Activated CD4-positive, alpha-beta T cell treated with anti-CD3 and anti-CD28 coated beads, Interleukin-2, amount 50 U/mL, for 16 hours (primary cell): ENCODE results near the gene IQSEC3.

ENCODE experiments used
- DNase-seq: peaks from one replicate; pipeline ENCODE4 v3.0.0-alpha.2; 2020

Gene IQSEC3

DNA sequence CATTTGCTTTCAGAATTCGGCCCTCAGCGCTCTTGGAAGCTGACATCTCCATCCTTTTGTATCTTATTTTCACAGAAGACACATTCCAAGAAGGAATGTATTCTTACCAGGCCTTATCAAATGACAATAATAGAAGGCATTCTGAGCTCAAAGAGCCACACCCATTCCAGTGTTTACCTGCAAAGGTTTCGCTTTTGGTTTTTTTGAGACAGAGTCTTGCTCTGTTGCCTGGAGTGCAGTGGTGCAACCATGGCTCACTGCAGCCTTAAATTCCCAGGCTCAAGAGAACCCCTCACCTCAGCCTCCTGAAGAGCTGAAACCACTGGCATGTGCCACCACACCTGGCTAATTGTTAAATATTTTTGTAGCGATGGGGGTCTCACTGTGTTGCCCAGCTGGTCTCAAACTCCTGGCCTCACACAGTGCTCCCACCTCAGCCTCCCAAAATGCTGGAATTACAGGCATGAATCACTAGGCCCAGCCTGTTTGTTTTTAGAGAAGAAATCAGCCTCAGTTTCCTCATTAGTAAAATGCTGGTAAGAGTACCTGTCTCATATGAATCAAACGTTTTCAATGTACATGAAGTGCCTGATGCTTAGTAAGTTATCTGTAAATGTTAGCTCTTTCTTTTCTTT lies 78.2 kb downstream of the IQSEC3 start:
- DNase-seq = no peak

DNA sequence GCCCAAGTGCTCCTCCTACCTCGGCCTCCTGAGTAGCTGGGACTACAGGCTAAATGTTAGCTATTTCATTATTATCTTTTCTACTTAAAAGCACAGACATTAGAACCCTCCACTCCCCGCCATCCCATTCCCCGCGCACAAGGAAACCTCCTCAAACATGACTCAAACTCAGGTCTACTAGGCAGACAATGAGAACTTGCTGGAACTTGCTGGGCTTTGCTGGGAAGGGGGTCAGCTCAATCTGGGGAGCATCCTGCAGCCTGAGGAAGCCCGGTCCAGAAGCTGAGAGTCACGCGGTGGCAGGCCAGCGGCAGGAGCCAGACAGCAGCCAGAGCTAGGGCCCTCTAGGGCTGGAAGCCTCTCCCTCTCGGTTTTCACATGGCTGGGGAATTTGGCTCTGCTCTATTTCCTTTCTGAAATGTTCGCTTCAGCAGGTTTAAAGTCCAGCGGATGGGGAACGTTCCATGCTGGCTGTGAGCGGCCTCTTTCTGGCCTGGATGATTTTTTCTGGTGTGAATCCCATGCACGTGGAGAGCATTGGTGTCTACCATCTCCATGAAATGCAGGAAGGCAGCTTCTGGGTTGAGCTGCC lies 78.9 kb downstream of the IQSEC3 start:
- DNase-seq = no peak

DNA sequence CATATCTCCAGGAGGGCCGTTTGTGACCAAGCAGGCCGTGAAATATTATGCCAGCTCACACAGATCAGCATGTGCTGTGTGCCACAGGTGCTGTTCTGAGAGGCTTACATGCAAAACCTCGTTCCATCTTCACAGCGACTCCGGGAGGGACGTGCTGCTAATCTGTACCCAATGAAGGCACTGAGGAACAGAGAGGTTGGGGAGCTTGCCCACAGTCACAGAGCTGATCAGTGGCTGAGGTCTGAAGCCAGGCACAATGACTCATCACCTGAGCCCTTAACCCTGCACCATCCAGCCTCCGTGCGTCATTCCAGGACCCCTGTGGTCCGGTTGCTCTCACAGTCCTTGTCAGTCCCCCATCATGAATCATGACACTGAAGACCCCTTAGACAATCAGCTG lies 80.7 kb downstream of the IQSEC3 start:
- no peak for DNase-seq

- no peak for DNase-seq
These were observed 82.3 kb downstream of the IQSEC3 start for GRCh38 chr12:148676-149416.

DNA sequence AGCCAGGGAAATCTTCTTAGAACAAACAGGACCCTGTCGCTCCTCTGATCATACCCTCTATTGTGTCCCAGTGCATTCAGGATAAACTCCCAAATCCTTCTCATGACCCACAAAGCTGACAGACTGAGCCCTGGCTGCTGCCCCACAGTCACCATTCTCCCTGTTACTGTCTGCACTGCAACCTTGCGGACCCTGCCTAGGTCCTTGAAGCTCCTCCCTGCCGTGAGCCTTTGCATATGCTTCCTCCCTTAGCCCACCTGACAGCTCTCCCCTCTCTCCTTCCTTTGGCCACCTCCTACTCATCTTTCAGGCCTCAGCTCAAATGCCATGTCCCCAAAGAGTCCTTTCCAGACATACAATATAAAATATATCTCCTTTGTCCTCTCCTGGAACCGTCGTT lies 85.0 kb downstream of the IQSEC3 start:
- no peak for DNase-seq

DNA sequence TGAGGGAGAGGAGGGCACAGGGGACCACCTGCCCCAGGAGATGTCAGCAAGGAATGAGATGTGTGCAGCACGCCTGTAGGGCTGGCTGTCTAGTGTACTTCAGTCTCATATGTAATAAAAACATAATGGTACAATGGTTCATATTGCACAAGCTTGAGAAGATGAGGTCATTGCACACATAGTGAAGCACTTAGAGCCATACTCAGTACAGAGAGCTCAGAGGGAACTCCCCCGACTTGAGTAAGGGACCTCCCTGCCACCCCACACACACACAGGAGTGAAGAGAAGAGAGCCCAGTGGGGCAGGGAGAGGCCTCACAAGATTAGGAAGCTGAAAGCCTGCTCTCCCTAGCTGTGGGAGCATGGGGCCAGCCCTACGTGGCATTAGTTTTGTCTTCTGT lies 85.9 kb downstream of the IQSEC3 start:
- no peak for DNase-seq

- DNase-seq = peak; percentile 71
These were observed 86.6 kb downstream of the IQSEC3 start for GRCh38 chr12:153080-153746.

- DNase-seq = no peak
These were observed 87.5 kb downstream of the IQSEC3 start for GRCh38 chr12:154058-154457.

DNA sequence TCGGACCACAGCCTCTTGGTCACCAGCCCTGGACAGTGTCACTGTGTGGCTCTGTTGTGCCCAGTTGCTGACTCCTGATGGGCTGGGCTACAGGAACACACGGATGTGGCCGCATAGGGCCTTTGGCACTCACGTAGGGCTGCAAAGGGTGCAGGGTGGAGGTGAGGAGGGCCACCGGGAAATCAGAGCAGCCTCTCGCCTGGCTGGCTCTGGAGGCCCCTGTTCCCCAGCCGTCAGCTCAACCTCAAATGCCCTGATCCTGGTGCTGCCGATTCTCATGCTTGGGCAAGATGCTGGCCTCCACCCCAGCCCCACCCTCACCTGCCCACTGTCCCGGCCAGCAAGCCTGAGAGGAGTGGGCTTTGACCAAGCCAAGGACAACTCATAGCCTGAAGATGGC lies 88.4 kb downstream of the IQSEC3 start:
- no peak for DNase-seq

DNA sequence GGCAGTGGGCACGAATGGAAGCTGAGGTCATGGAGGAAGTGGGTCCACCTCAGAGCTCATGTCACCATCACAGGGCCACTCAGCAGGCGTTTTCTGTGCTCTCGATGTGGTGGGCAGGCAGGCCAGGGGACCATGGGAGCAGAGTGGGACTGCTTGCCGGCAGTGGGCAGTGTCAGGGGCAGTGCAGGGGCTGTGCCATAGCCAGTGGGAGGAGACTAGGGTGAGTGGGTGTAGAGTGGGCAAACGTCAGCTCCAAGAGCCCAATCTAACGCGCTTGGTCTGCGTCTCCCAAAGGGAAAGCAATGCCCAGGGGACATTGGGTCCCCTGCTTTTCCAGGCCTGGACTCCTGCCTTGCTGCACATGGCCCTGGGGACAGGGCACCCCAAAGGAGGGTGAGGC lies 89.1 kb downstream of the IQSEC3 start:
- DNase-seq = no peak

DNA sequence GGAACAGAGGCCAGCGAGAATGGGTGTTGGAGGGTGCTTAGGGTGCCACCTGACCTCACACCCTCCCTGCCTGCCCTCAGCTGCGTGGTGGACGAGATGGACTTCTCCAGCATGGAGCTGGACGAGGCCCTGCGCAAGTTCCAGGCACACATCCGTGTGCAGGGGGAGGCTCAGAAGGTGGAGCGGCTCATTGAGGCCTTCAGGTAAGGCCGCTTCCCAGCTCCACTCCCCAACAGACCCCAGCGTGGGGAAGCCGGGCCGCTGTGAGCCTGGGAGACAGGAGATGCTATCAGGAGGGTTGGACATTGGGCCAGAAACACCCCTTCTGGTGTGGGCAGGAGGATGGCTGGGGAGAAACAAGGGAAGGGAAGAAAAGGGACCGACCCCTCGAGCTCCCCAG lies 90.4 kb downstream of the IQSEC3 start:
- DNase-seq = no peak

GRCh38 chr12:157644-158043 lies 91.1 kb downstream of the IQSEC3 start:
- no peak for DNase-seq

GRCh38 chr12:159156-159782 lies 92.7 kb downstream of the IQSEC3 start:
- no peak for DNase-seq

DNA sequence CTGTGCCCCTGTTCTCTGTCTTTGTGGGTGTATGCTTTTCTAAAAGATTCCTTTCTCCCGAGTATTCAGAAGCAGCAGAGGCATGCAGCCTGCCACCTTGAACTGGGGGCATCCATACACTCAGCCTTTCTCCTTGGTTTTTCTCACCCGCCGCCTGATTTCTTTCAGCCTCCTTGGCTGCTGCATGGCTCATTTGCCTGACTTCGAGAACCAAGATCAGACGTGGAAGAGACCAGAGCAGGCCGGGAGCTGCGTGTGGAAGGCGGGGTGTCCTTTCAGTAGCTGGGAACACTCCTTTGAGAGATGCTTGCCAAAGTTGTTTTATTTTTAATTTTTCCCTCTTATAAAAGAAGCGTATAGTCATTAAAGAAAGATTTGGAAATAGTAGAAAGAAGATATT lies 94.3 kb downstream of the IQSEC3 start:
- DNase-seq = no peak

DNA sequence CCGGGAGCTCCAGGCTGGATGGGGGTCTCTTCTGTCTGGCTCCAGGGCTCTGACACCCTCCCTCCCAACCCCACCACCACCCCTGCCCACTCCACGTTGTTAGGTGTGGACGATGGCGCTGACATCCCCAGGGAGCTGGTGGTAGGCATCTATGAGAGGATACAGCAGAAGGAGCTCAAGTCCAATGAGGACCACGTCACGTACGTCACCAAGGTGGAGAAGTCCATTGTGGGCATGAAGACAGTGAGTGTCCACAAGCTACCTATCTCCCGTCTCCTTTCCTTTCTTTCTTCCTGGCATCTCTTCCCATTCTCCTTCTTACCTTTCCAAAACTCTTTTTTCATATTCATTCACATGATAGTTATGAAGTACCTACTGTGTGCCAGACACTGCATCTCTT lies 95.3 kb downstream of the IQSEC3 start:
- no peak for DNase-seq

GRCh38 chr12:162467-163307 lies 96.1 kb downstream of the IQSEC3 start:
- no peak for DNase-seq

GRCh38 chr12:163406-163986 lies 96.9 kb downstream of the IQSEC3 start:
- no peak for DNase-seq

DNA sequence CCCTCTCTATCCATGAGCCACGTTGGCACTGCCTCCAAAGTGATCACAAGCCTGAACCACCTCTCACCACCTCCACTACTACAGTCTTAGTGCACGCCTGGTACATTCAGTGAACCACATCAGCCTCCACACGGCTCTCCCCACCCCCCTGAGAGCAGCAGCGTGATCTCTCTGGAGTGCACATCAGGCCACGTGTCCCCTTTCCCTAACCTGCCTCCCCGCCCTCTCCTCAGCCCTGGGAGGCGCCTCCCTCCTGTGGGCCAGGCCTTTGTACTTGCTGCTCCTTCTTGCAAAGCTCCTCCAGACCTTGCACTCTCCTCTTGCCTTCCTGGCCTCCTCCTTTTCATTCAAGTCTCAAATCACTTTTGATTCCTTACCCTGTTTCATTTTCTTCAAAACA lies 97.6 kb downstream of the IQSEC3 start:
- no peak for DNase-seq

GRCh38 chr12:165862-166368 lies 99.3 kb downstream of the IQSEC3 start:
- no peak for DNase-seq

- DNase-seq = no peak
These were observed 100.0 kb downstream of the IQSEC3 start for GRCh38 chr12:166425-167075.

DNA sequence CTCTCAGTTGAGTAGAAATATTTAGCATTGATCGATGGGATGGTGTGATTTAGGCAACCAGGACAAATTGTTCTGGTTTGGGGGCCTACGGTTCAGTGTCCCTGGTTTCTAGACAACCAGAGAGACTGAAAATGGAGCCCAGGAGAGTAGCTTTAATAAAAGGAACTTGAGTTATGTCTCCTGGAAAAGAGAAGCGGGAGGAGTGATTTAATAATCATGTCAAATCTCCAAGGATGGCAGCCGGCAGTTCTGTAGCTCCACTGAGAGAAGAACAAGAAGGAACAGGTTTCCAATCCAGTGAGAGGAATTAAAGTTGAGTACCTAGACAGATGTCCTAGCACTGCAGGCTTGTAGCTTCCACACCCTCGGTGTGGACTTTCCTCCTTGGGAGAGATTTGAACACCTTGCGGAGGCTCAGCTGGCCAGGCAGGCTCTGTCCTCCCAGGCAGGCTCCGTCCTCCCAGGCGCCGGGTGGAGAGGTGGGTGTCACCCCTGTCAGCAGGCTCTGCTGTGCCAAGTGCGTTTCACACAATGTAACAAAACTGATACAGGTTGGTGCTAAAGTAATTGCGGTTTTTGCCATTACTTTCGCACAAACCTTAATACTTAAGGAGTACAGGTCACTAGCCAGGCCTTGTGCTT lies 101.5 kb downstream of the IQSEC3 start:
- no peak for DNase-seq
